ENCODE measurements around the gene HSPB1. TPM values are rescaled to one million over a fixed set of nuclear protein-coding genes. Genes with fewer than 3 reads are reported as not detected.
"Not testable (repeated sequence)": the region's sequence is repeated elsewhere in the genome, so short reads cannot be mapped to it uniquely, and the experiment has no call there.

HSPB1 gene
- polyA plus RNA-seq, 4 donors = 137 to 302 (median 224) TPM

DNA sequence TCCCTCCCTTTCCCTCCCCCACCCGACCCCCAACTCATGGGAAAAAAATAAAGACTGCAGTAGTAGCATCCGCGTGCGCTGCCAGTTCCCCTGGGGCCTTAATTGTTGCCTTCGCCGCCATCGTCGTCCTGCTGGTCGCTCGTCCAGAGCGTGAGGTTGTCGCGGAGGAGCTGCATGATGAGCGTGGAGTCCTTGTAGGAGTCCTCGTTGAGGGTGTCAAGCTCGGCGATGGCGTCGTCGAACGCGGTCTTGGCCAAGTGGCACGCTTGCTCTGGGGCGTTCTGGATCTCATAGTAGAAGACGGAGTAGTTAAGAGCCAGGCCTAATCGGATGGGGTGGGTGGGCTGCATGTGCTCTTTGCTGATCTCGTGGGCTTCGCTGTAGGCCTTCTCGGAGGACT, 27.0 kb downstream of the HSPB1 start:
- DNase-seq (ENCODE audit: low read depth in 4 of 4, low spot score in 2 of 4) = no peak

GRCh38 chr7:76330261-76330660, 27.8 kb downstream of the HSPB1 start:
- no peak for DNase-seq (ENCODE audit: low read depth in 4 of 4, low spot score in 2 of 4)

DNA sequence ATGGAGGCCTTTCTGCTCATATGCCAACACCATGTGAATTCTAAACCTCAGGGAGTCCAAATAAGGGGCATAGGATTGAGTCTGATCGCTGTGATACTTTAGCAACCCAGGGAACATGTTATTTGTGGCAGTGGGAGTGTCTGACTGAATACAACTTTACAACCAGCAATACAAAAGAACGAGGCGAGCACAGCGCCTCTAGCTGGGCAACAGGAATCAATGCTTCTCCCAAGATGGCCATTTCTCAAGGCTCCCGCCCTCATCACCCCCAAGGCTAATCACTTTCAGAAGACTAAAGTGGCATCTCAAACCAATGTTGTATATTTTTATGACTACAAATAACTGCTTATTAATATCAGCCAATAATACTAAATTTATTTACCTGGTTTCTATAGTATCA, 28.2 kb downstream of the HSPB1 start:
- no peak for DNase-seq (ENCODE audit: low read depth in 4 of 4, low spot score in 2 of 4)

- DNase-seq (ENCODE audit: low read depth in 4 of 4, low spot score in 2 of 4) = no peak
Measured at GRCh38 chr7:76332078-76332477, 29.6 kb downstream of the HSPB1 start.

DNA sequence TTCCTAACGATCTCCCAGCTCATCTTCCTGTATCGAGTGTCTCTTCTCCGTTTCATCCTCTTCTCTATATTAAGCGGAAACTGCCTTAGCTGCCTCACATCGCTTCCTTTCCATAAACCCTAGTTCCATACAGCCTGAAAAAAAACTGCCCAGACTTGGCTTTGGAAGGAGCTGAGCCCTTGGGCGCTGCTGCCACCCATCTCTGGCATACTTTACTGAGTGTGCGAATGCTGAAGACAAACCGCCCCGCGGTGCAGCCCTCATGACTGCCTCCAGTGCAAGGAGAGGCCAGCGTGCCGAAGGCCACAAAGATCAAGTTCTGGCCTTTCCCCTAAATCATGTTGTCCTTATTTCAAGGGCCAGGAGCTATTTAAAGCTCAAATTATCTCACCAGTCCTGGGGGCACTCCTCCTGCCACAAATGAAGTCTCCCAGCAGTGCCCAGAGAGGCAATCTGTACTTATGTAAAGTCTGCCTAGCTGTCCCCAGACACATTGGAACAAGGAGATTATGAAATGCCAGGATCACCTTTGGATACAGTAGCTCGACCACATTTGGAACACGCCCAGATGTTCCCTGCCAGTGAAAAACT, 31.1 kb downstream of the HSPB1 start:
- no peak for DNase-seq (ENCODE audit: low read depth in 4 of 4, low spot score in 2 of 4)

DNA sequence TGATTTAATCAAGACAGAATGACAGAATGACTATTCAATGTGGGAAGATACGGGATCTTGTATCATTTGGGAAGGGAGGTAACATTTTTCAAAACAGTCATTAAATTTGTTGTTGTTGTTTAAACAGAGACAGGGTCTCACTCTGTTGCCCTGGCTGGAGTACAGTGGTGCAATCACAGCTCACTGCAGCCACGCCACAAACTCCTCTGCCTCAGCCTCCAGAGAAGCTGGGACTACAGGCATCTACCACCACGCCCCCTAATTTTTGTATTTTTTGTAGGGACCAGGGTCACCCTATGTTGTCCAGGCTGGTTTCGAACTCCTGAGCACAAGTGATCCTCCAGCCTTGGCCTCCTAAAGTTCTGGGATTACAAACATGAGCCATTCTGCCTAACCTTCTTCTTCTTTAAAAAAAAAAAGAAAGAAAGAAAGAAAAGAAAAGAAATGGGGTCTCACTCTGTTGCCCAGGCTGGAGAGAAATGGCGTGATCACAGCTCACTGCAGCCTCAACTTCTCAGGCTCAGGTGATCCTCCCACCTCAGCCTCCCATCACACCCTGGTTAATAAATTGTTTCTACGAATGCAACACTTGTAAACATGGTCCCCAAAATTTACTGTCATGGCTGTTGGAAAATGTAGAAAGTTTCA, 32.0 kb downstream of the HSPB1 start:
- no peak for DNase-seq (ENCODE audit: low read depth in 4 of 4, low spot score in 2 of 4)

- not testable (repeated sequence) for DNase-seq (ENCODE audit: low read depth in 4 of 4, low spot score in 2 of 4)
Measured at GRCh38 chr7:76335417-76335816, 32.9 kb downstream of the HSPB1 start.

GRCh38 chr7:76336094-76336493, 33.6 kb downstream of the HSPB1 start:
- no peak for DNase-seq (ENCODE audit: low read depth in 4 of 4, low spot score in 2 of 4)

DNA sequence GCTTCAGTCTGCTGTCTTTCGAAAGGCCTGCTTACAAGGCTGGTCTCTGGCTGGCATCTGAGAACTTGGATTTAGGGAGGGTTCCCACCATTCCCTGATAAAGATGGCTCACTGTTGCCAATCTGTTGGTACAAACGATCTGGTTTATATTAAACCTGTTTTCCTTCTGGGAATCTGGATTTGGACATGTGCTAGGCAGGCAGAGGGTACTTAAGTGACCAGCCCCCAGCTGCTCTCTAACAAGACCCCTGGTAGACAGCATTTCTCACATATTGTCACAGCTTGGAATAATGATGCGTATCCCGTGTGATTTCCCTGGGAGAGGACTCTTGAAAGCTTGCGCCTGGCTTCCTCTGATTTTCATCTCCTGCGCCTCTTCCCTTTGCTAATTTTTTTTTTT, 34.7 kb downstream of the HSPB1 start:
- DNase-seq (ENCODE audit: low read depth in 4 of 4, low spot score in 2 of 4) = no peak

DNA sequence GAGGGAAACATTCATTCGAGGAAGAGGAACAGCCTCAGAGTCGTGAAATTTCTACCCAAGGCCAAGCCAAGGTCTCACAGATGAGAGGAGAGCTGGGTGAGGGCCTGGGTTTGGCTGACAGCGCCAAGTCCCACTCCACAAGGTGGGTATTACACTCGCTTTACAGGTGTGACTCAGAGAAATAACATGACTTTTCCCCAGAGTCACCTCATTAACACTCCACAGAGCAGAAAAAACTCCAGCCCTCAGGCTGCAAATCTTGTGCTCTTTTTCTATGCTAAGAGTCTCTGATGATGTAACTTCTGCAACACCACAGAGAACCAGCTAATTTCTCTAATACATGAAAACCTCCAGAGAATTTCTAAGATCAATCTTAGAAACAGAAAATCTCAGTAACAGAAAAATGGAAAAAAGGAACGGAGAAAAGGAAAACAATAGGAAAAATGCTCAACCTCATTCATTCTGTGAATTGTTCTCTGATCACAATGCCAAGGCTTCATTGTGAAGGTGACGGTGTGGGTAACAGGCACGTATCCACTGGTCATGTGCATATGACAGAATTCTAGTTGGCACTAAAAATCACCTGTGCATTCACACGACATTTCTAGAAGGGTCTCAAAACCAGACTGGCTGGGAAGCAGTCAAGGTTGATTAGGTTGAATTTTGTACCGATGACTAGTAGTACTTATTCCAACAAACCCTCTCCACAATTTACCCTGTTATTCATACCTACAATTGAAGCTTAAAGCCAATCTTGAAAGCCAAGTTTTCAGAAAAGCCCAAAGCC, 36.0 kb downstream of the HSPB1 start:
- DNase-seq (ENCODE audit: low read depth in 4 of 4, low spot score in 2 of 4) = no peak

GRCh38 chr7:76340617-76341131, 38.2 kb downstream of the HSPB1 start:
- no peak for DNase-seq (ENCODE audit: low read depth in 4 of 4, low spot score in 2 of 4)

GRCh38 chr7:76342222-76342621, 39.7 kb downstream of the HSPB1 start:
- no peak for DNase-seq (ENCODE audit: low read depth in 4 of 4, low spot score in 2 of 4)

GRCh38 chr7:76343294-76343930, 40.9 kb downstream of the HSPB1 start:
- no peak for DNase-seq (ENCODE audit: low read depth in 4 of 4, low spot score in 2 of 4)

- no peak for DNase-seq (ENCODE audit: low read depth in 4 of 4, low spot score in 2 of 4)
Measured at GRCh38 chr7:76343931-76344321, 41.5 kb downstream of the HSPB1 start.

DNA sequence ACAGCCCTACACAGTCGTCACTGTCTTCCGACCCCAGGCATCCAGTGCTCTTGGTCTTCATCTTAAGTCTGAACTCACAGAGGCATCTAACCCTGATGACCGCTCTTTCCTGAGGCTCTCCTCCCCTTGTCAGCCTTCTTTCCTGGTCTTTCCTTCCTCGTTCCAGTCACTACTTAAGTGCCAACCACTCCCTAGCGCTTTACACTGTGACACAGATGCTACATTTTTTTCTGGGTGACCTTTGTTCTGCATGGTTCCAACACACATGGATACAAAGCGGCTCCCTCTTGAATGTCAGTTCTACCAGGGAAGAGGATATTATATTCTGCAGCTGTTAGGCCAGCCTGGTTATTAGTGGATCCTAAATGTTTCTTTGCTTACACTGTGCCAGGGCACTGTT, 43.6 kb downstream of the HSPB1 start:
- DNase-seq (ENCODE audit: low read depth in 4 of 4, low spot score in 2 of 4) = no peak

DNA sequence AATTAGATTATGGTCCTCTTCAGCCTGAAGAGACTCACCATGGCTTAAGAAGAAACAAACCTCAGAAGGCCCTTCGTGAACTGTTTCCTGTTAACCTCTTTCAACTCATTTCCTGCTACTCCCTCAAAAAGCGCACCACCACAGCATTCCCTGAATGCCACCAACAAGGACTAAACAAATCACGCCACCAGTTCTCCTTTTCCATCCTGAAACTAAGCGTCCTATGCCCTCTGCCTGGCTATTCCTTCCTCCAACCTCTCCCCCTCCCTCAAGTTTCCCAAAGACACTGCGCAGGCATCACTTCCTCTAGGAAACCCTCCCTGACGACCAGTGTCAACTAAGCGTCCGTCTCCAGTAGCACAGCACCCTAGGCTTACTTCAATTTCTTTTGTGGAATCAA, 44.3 kb downstream of the HSPB1 start:
- no peak for DNase-seq (ENCODE audit: low read depth in 4 of 4, low spot score in 2 of 4)

DNA sequence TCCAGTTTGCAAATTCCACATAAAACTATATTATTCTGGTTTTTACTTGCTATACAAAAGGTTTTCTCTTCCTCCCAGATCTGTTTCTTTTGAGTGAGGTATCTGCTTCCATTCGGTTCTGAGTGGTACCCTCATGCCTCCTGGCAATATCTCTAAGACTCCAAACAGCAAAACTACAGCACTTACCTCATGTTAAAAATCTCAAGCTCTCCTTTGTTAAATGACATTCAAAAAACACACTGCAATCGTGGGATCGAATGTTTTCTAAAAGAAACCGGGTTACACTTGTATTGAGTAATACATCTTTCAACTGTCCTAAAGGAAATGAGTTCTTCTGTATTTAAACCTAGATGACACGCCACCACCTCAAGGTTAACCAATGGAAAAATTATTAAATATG, 45.2 kb downstream of the HSPB1 start:
- DNase-seq (ENCODE audit: low read depth in 4 of 4, low spot score in 2 of 4) = no peak

GRCh38 chr7:76349313-76349885, 46.9 kb downstream of the HSPB1 start:
- DNase-seq (ENCODE audit: low read depth in 4 of 4, low spot score in 2 of 4) = no peak

DNA sequence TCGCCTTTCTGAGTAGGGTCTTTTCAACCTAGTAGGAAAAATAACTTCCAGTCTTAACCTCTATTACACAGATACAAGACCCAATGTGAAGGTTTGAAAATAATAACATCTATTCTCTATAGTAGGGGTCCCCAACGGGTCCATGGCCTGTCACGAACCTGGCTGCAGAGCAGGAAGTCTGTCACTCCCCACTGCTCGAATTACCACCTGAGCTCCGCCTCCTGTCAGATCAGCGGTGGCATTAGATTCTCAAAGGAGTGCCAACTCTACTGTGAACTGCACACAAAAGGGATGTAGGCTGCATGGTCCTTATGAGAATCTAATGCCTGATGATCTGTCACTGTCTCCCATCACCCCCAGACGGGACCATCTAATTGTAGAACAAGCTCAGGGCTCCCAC, 48.9 kb downstream of the HSPB1 start:
- no peak for DNase-seq (ENCODE audit: low read depth in 4 of 4, low spot score in 2 of 4)

GRCh38 chr7:76352193-76352592, 49.7 kb downstream of the HSPB1 start:
- DNase-seq (ENCODE audit: low read depth in 4 of 4, low spot score in 2 of 4) = no peak

- DNase-seq (ENCODE audit: low read depth in 4 of 4, low spot score in 2 of 4) = no peak
Measured at GRCh38 chr7:76353744-76354143, 51.3 kb downstream of the HSPB1 start.
